NCI-H1105 treated with DMSO at 0.1 percent for 48 hours (cell line): ENCODE data around the gene SIVA1.

Experiments
- DNase-seq: peaks from one replicate; lab custom pipeline; 2025; lab: John Stamatoyannopoulos, UW

Gene SIVA1

DNA sequence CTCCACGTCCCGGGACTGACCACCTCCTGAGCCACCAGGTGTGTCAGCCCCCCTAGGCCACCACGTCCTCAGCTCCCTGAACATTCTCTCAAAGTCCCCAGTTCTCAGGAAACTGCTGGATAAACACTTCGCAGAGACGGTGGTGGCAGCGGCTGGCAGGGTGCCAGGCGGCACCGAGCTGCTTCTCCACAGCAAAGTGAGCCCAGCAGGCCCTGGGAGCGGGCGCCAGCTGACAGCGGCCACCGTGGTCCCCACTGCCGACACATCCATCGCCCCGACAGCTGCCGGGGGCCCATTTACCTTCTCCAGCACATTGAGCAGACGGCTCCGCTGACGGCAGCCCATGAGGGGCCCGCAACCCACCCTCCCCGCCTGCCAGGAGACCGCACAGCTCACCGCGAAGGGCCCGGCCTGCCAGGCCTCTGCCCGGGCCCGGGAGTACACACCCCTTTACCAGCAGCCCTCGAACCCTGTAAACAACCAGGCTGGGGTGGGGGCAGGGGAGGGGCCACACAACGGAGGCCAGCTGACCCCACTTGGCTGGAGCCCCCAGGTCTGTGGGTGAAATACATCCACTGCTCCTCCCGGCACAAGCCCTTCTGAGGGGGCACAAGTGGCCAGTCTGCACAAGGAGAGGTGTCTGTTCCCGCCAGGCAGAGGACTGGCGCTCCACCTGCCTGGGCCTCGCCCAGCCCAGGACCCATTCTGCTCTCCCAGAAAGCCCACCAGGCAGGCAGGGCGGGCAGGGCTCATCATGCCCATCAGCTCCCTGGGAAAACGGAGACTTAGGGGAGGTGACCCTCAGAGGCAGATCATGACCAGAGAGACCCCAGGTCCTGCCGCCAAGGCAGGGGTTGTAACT, 32.1 kb downstream of the SIVA1 start:
- peak; percentile 79 for DNase-seq

DNA sequence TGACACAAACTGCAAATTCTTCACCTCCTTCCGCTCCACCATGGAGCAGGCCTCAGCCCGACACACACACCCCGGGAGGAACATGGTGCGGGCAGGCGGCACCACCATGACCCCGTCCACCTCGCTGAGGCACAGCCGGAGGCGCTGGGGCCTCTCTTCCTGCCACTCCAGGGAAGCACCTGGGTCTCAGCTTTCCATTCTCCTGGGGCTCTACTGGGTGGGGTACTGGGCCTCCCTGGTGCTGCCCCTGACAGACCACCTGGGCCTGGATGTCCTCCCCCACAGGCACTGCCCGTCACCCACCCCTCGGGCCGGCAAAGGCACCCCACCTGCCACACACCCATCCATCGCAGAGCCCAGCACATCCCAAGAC, 32.7 kb downstream of the SIVA1 start:
- DNase-seq = no peak

DNA sequence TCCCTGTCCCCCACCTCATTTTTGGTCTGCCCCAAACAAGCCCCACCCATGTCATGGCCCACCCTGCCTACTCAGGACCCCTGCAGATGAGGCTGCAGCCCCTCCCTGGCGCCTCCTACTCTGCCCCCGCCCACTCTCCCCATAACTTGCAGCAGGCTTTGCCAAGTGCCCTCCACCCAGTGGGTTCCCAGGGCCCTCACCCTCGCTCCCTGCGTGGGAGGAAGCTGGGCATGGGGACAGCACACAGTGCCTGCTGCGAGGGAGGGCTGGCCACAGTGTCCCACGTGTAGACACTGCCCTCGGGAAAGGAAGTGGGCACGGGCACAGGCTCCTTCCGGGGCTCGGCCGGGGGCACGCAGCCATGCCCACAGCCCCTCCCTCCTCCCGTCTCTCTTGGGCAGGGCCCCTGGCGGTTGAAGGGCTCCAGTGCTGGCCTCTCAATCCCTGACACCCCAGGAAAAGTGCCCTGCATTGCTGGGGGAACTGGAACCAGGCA, 33.2 kb downstream of the SIVA1 start:
- no peak for DNase-seq

DNA sequence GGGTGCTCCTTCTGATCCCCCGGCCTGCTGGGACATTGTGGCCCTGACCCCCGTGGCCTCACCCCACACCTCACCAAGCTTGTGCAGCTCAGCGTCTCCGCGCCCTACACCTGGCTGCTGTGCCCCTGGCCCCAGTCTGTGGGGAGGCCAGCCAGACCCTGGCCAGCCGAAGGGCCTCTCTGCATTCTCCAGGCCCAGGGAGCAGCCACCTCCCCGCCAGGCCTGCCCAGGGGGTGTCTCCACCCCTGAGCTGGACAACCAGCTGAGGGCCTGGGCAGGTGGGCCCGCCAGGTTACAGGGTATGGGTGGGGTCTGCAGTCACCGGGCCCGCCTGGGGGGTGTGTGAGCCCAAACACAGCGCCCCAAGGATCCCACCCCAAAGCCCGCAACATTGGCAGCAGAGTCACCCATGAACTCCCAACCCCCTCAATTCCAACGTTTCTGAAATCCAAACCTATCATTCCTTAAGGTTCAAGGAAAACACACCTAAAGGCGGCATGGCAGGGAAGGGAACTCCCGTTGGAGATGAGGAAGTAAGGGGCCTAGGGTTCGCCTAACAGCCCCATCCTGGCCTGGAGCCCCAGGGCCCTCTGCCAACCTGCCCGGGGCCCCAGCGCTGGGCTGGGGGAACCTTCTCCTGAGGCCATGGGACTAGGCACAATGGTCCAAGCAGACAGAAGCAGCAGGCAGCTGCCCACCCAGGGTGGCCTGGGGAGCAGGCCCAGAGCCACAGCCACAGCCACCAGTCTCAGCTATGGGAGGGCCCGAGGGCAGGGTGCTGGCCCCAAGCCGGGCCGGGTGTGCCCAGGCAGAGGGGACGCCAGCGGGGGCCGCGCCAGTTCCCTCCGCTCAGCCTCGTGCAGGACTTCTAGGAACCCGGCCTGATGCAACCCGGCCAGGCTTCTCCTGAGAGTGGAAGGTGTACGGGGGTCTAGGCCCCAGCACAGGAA, 34.1 kb downstream of the SIVA1 start:
- no peak for DNase-seq

DNA sequence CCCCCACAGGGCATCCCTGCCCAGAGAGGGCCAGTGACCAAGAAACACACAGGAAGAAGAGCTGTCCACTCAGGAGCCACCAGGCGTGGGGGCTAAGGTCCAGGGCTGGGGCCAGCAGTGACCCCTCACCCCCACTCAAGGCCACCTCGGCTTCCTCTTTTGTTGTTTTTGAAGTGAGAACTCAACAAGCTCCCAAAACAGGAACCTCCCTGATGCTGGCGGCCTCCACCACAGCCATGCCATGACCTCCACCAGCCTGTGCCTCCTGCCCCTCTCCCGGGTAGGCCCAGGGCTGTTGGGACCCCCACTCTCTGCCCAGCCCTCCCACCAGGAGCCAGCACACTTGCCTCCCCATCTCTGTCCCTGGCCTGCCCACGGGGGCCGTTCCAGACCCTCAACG, 34.8 kb downstream of the SIVA1 start:
- no peak for DNase-seq

DNA sequence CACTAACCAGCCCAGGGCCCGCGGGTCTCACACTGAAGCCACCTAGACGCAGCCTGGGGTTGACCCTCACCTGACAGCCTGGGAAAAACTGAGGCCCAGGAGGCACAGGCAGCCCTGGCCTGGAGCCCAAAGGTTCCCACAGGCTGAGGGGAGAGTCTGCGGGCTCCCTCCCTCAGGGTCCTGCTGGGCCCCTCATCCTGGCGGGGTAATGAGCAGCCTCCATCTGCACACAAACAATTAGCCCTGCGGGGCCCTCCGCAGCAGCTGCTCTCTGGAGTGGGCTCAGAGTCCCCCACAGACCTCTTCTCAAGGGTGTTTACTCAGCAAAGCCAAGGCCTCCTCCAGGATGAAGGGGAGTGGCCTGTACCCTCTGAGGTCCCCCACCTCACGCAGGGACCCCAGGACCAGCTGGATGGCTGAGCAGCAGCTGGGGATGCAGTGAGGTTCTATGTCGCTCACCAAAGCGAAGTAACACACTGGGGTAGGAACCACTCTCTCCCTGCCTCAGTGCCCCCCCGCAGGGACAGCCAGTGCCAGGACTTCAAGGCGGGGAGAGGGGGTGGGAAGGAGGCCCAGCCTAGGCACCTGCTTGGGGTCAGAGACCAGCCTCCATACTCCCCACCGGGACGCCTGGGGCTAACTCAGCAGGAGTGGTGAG, 35.3 kb downstream of the SIVA1 start:
- DNase-seq = peak; percentile 19

DNA sequence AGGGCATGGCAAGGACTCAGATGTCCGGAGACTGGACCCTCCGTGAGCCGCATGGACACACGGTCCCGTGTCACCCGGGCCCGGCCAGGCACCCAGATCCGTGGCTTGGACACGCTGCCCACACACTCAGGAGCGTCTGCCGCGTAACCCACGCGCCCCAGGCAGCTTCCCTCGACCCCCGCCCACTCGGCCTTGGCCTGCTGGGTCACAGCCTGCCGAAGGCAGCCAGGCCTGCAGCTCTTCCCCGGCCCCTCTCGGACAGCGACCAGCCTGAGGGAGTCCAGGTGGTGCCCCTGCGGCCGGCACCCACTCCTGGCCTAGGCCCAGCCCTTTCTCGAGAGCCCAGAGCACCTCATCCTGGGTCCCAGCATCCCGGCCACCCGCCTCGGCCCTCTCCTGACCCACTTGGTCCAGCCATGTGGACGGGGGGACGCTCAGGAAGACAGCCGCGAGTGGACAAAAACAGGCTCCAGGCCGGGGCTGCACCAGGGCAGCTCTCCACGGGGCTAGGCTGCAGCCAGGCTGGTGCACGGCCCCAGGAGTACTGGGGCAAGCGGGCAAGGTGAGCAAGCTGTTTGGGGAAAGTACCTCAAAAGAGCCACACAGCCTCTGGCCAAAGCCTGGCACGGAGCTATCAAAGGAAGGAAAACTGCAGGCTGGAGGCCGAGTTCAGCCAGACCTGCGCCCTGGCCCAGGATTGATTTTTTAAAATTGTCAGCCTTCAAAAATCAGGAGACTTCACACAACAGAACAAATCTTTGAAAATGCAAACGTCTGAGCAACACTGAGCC, 36.1 kb downstream of the SIVA1 start:
- DNase-seq = no peak

DNA sequence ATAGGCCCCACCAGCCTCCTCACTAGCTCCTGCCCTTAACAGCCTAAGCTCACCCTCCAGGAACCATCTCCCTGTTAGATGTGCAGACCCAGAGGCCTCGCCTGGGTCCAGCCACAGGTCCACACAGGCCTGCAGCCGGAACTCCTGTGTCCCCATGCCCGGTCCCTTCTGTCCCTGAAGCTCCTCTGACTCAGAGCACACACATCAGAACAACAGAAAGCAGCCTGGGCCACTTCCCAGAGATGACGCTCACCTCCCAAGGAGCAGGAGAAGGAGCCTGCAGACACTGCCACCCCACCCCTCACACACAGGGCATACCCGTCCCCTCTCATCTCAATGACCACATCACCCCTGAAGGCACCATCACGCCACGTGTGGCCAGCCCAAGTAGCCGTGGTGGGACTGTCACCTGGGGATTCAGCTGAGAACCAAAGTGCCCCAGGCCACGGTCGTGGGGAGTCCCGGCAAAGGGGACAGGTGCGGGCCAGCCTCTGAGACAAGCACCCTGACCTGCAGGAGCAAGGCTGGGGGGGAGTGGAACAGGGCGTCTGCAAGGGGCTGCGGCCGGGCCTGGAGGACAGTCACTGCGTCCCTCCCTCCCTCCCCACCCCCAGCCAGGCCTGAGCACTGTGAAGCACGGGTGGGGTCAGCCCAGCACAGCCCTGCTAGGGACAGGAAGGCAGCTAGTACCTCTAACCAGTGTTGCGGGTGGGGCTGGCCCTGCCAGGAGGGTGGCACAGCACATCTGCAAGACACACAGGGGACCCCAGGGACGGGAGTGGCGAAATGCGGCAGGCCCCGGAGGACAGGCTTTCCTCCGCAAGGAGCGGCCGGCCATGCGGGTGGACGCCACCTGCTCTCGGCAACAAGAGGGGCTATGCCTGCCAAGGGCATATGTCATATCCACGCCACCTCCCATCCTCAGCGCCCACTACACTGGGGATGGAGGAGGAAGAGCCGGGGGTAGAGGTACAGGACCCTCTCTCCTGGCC, 37.1 kb downstream of the SIVA1 start:
- DNase-seq = no peak

DNA sequence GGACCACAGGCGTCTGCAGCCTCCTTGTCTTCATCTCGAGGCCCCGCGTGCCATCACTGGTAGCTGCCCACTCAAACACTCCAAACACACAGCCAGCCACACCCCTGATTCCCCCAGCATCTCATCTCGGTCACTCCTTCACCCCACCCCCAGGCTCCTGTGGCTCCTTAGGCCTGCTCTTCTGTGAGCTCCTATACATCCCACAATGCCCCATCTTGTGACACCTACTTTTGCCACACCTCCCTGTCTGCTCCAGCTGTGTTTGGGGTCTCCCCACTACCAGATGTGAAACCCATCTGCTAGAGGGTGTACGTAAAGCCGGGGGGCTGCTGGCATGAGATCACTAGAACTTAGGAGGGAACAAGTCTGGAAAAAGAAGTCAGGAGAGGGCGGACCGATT, 38.5 kb downstream of the SIVA1 start:
- DNase-seq = no peak

DNA sequence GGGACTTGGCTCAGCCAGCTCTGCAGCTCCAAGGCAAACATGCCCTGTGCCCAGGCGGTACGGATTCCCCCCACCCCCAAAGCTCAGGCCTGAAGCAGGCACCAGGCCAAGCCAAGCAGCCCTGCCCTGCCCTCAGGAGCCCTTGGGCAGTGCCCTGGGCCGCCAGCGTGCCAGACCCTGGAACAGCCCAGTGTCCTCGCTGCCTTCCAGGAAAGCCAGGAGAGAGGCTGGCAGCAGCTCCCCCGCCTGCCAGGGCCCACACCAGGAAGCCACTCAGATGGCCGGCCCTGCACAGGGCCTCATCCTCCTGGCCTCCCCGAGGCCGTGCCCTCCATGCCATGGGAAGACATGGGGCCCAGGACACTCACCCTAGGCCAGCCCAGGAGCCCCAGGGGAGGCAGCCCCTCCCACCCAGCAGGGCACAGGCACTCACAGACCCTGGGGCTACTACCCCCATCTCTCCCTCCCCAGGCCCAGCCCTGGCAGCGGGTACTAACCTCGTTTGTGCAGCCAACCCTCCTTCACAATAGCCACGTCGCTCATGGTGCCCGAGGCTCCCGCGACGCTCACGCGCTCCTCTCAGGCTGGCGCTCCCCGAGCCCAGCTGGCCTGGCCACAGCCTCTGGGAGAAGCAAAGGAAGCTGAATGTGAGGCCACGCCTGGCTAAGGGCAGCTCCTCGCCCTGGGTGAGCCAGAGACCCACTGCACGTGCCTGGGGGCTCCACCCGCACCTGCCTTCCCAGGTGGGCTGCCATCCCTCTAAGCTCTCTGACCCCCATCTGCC, 39.3 kb downstream of the SIVA1 start:
- DNase-seq = no peak

DNA sequence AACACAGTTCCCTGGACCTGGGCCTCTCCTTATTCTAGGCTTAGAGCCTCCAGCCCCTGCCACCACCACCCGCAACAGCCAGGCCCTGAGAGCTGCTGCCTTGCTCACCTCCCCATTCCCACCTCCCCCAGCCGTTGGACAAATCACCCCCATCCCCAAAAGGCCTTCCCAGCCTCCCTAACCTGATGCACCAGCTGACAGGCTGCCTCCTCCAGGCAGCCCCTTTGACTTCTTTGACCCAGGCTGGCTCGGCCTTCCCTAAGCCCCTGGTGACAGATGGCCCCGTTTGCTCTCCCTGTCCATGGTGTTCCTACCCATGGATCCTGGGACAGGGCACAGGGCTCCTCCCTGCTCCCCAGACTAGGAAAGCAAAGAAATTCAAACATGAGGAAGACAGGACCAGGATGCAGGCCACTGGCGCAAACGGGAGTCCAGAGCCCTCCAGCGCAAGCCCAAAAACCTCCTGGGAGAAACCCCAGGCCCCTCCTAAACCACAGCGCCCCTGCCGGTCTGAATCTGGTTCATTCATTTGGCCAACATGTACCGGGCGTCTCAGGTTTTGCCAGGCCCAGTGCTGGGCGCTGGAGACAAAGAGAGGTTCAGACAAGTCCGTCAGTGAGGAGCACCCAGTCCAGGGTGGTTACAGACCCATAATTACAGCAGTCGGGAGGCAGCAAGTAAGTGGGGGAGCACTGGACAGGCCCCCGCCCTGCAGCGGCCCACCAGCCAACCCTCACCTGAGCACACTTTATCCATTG, 40.2 kb downstream of the SIVA1 start:
- DNase-seq = no peak

DNA sequence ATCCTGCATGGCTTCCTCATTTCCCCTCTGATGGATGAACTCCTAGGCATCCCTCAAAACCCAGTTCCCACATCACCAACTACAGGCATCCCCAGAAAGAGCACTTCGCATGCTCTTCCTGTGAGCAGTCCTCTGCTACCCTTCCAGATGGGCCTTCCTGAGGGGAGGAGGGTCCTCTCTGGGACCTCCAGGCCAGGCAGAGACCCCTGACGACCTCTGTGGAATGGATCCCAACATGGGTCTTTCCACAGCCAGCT, 40.7 kb downstream of the SIVA1 start:
- DNase-seq = no peak

DNA sequence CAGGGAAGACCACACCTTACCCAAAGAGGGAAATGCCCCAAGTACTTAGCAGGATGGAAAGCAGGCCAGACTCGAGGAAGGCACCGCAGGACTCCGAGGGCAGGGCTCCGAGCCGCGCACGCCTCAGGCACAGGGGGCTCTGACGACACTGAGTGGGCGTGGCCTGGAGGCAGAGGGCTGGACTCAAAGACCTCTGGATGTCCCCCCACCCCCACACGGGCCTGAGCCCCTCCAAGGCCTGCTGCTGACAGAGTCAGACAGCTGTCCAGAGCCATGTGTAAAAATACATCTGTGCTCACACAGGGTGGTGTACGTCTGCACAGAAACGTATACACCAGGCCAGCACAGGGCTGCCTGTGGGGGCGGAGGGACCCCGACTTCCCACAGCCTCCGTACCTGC, 41.2 kb downstream of the SIVA1 start:
- DNase-seq = no peak

DNA sequence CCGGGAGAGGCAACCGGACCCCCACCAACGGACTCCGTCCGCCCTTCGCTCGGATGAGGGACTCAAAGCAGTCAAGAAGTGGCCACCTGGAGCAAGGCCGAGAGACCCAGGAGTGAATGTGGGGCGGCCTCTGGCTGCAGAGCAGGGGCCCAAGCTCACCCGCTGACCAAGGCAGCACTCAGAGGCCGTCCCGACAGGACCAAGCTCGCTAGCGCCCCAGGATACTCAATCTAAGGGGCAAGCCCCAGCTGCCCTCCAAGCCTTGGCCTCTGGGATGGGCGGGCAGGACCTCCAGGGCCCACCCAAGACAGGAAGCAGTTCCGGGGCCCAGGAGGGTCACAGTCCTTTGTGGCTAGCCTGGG, 41.7 kb downstream of the SIVA1 start:
- no peak for DNase-seq

DNA sequence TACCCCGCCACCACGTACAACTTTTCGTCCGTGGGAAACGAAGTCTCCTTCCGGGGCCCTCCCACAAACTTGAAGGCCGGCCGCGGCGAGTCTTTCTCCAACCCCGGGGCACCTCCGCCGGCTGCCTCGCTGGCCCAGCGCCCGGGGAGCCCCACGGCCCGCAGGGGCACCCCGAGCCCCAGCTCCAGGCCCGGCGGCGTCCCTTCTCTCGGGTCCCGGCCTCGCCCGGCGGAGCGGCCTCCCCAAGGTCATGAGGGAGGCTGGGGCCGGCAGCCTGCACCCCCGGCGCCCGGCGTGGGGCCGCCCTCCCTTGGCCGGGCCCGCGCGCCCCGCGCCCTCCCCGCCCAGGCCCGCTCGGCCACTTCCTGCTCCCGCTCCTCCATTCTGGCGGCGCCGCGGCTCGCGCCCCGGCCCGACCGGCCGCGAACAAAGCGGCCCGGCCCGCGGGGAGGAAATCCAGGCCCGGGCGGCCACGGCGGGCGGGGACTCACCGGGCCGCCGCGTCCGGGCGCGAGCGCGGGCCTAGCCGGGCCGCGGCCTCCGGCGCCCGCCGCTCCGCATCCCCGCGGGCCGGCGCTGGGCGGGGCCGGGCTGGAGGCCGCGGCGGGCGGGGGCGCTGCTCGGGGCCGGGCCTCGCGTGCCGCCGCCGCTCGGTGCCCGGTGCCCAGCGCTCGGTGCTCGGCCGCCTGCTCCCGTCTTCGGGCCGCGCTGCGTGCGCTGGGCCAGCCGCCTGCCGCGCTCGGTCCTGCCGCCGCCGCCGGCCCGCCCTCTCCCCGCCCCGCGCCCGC, 42.2 kb downstream of the SIVA1 start, which contains the start of gene AKT1:
AKT1 (minus strand) TSS at position 756 of the 788 bp plus-strand sequence. CDS start 3,105 bp downstream, outside the sequence.
- DNase-seq = no peak

DNA sequence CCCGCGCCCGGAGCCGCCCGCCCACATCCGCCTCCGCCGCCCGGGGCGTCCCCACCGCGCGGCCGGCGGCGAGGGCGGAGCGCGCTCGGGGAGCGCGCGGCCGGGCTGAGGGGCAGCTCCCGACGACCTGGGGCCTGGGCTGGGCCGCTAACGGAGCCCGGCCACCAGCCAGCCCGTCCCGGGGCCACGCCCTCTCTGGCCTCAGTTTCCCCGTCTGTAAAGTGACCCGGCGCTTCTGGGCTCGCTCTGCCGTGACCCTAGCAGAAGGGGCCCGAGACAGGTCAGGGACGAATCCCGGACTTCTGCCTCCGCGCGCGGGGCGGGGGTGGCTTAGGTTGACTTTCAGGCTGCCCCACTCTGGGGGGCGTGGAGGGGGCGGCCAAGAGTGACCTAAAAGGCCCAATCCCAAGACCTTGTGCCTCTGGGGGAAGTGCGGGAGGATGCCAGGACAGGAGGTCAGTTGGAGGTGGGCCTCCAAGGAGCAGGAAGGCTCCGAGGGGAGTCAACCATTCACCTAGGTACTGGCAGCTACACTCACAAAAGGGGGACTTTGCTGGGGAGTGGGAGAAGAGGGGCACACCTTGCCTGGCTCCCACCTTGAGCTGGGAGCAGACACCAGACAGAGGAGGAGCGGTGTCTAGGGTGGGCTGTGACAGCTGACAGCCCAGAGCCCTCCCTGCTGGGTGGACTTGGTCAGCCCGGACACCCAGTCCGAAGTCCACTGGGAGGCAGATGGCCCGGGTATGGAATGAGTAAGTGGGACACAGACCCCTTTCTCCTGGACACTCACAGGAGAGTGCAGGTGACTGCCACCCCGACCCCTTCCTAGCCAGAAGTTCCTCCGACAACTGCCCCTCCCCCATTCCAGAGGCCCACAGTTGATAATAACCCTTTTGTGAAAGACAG, 43.1 kb downstream of the SIVA1 start:
- no peak for DNase-seq

DNA sequence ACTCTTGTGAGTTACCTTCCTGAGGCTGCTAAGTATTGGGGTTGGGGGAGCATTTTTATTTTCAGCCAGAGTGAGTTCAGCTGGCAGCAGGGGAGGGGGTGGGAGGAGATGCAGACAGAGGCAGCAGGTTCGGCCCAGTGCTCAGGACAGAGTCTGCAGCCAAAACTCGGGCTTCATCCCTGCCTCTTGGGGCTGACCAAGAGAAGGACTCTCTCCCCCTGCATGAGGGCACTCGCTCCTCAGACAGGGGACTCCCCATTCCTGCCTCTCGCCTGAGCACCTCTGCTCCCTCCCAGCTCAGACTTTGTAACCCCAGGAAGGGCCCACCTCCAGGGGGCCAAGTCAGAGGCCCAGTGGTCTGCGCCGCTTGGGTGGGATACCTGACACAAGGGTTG, 43.7 kb downstream of the SIVA1 start:
- no peak for DNase-seq
